ENCODE measurements around the gene CCDC127. TPM values are rescaled to one million over a fixed set of nuclear protein-coding genes. Genes with fewer than 3 reads are reported as not detected.

Gene CCDC127
- total RNA-seq, 2 donors from 2014 or later: 5.6 to 7.1 TPM

- no peaks in the 10 kb centered on the region for H3K4me1 ChIP-seq
- no peak for TF ChIP-seq CTCF (IDR thresholded peaks at IDR 0.05)
- no peaks in the 10 kb centered on the region for H3K9me3 ChIP-seq
- H3K36me3 ChIP-seq: no peaks in the 10 kb centered on the region
- H3K27ac ChIP-seq: no peak overlapping the region
- no peaks in the 10 kb centered on the region for H3K27me3 ChIP-seq
- H3K4me3 ChIP-seq: no peak overlapping the region
- no peak for DNase-seq (ENCODE audit: low spot score)
Measured at GRCh38 chr5:180286-180918, 37.6 kb downstream of the CCDC127 start.

- H3K4me1 ChIP-seq: no peaks in the 10 kb centered on the region
- H3K36me3 ChIP-seq: no peaks in the 10 kb centered on the region
- no peaks in the 10 kb centered on the region for H3K9me3 ChIP-seq
- H3K27me3 ChIP-seq: no peaks in the 10 kb centered on the region
- H3K27ac ChIP-seq: no peak overlapping the region
- no peak overlapping the region for H3K4me3 ChIP-seq
- no peak for DNase-seq (ENCODE audit: low spot score)
- TF ChIP-seq CTCF (IDR thresholded peaks at IDR 0.05): no peak
Measured at GRCh38 chr5:179401-179800, 38.6 kb downstream of the CCDC127 start.

- Histone ChIP-seq H3K4me3 (no peak overlapping the region), H3K36me3 (no peaks in the 10 kb centered on the region), H3K4me1 (no peaks in the 10 kb centered on the region), H3K9me3 (no peaks in the 10 kb centered on the region), H3K27ac (no peak overlapping the region), H3K27me3 (no peaks in the 10 kb centered on the region)
- TF ChIP-seq CTCF (IDR thresholded peaks at IDR 0.05): no peak
- no peak for DNase-seq (ENCODE audit: low spot score)
Measured at GRCh38 chr5:178110-178509, 39.8 kb downstream of the CCDC127 start.

GRCh38 chr5:176296-176823 is 41.6 kb downstream of the CCDC127 start:
- H3K27ac ChIP-seq: no peak overlapping the region
- H3K27me3 ChIP-seq: no peaks in the 10 kb centered on the region
- DNase-seq (ENCODE audit: low spot score): no peak
- TF ChIP-seq CTCF (IDR thresholded peaks at IDR 0.05): no peak
- H3K9me3 ChIP-seq: no peaks in the 10 kb centered on the region
- no peak overlapping the region for H3K4me3 ChIP-seq
- no peaks in the 10 kb centered on the region for H3K4me1 ChIP-seq
- no peaks in the 10 kb centered on the region for H3K36me3 ChIP-seq

- no peak for DNase-seq (ENCODE audit: low spot score)
- H3K36me3 ChIP-seq: no peaks in the 10 kb centered on the region
- H3K4me1 ChIP-seq: no peaks in the 10 kb centered on the region
- no peaks in the 10 kb centered on the region for H3K27me3 ChIP-seq
- no peak overlapping the region for H3K27ac ChIP-seq
- H3K9me3 ChIP-seq: no peaks in the 10 kb centered on the region
- H3K4me3 ChIP-seq: no peak overlapping the region
- no peak for TF ChIP-seq CTCF (IDR thresholded peaks at IDR 0.05)
Measured at GRCh38 chr5:174876-175465, 43.0 kb downstream of the CCDC127 start.

- no peaks in the 10 kb centered on the region for H3K36me3 ChIP-seq
- no peak overlapping the region for H3K27ac ChIP-seq
- DNase-seq (ENCODE audit: low spot score): no peak
- no peaks in the 10 kb centered on the region for H3K27me3 ChIP-seq
- no peaks in the 10 kb centered on the region for H3K9me3 ChIP-seq
- TF ChIP-seq CTCF (IDR thresholded peaks at IDR 0.05): no peak
- no peak overlapping the region for H3K4me3 ChIP-seq
- peaks cover 0 to 7% of the 10 kb centered on the region in 2 donors for H3K4me1 ChIP-seq
Measured at GRCh38 chr5:174291-174600, 43.7 kb downstream of the CCDC127 start.

All from right atrium auricular region (tissue), 2 donors.